Keratinocyte (primary cell): ENCODE results near the gene PDGFRA.

Source experiments
- CTCF ChIP-seq, 3 experiments: IDR thresholded peaks in 1 of 3; conservative IDR thresholded peaks in 1 of 3; optimal IDR thresholded peaks in 1 of 3; 2 replicates in 2 of 3; 3 replicates in 1 of 3; pipeline versions ENCODE3 to v1.5.1; 2011; ENCODE audit warnings: low read length in 3 of 3, mild to moderate bottlenecking in 3 of 3, moderate library complexity in 2 of 3, control low read depth in 1 of 3, inconsistent platforms in 1 of 3; ENCODE audit not compliant: insufficient read depth in 2 of 3; ENCODE audit errors: extremely low read depth in 1 of 3
- EZH2 ChIP-seq: IDR thresholded peaks from one replicate; pipeline ENCODE4 v1.6.1; 2012; ENCODE audit warnings: inconsistent platforms, mild to moderate bottlenecking, low read length, moderate library complexity

DNA sequence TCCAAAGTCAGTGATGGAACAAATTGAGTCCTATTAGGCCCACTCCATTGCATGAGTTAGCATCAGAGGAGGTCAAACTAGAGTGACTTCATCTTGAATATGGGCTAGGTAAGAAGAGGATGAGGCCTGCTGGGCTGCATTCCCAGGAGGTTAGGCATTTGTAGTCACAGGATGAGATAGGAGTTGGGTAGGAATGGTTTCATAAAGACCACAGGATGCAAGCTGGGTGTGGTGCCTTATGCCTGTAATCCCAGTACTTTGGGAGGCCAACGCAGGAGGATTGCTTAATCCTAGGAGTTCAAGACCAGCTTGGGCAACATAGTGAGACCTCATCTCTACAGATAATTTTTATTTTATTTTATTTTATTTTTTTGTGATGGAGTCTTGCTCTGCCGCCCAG lies 26.8 kb downstream of the PDGFRA start:
- TF ChIP-seq EZH2 (no peak), CTCF (optimal IDR thresholded peaks at IDR 0.05 in 1 of 3, IDR thresholded peaks at IDR 0.05 in 1 of 3, conservative IDR thresholded peaks at IDR 0.05 in 1 of 3; ENCODE audit: extremely low read depth in 1 of 3, insufficient read depth in 2 of 3, low read length in 3 of 3) (no peak)
